ENCODE measurements around the gene BRD7.

- TF ChIP-seq, protein P1, sequence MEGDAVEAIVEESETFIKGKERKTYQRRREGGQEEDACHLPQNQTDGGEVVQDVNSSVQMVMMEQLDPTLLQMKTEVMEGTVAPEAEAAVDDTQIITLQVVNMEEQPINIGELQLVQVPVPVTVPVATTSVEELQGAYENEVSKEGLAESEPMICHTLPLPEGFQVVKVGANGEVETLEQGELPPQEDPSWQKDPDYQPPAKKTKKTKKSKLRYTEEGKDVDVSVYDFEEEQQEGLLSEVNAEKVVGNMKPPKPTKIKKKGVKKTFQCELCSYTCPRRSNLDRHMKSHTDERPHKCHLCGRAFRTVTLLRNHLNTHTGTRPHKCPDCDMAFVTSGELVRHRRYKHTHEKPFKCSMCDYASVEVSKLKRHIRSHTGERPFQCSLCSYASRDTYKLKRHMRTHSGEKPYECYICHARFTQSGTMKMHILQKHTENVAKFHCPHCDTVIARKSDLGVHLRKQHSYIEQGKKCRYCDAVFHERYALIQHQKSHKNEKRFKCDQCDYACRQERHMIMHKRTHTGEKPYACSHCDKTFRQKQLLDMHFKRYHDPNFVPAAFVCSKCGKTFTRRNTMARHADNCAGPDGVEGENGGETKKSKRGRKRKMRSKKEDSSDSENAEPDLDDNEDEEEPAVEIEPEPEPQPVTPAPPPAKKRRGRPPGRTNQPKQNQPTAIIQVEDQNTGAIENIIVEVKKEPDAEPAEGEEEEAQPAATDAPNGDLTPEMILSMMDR (IDR thresholded peaks at IDR 0.05): no peak
- TF ChIP-seq POLR2A (IDR thresholded peaks at IDR 0.05) (no peak), EP300 (IDR thresholded peaks at IDR 0.05) (no peak), POLR2AphosphoS5 (IDR thresholded peaks at IDR 0.05) (no peak)
Measured at GRCh38 chr16:50331570-50331969, 37.2 kb downstream of the BRD7 start.

All from sigmoid colon (tissue), 4 donors.